ENCODE results near the gene RASL12. TPM values are rescaled to one million over a fixed set of nuclear protein-coding genes. Genes with fewer than 3 reads are reported as not detected.

Gene RASL12
- total and polyA plus RNA-seq, 2 of the 4 experiments (the other 2 are of a cell fraction) = 0.18 to 0.22 TPM

DNA sequence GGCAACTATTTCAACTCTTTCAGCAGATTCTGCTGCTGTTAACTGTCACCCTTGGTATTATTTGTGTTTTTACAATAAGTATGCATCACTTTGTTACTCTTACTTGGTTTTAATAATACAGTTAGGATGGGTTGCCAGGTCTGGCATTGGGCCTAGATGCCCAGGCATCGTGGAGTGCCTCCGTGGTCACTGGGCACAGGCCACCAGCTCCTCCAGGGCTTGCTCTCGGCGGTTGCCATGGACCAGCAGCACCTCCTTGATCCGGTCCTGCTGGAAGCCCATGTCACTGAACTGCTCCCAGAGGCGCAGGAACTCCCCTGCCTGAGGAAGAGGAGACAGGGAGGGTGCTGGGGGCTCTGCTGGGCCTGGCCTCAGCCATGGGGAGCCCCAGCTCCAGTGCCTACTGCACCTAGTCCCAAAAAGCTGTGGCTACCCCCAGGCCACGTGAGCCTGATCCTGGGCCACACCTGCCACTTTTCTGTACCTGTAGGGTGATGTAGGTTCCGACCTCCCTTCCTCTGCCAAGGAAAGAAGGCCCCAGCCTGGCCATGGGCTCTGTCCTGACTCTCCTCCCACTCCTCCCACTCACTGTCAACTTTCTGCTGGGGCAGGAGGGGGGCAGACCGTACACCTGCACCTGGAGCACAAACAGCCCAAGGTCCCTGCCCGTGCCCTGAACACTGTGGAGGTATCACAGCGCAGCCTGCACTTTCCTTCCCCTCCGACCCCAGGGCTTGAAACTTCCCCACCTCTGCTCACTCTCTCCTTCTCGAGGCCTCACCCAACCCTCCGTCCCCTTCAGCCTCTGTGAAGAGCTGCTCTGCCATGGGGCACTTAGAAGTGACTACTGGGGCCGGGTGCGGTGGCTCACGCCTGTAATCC lies 25.4 kb upstream of the RASL12 start:
- no peak overlapping the region for H3K56ac ChIP-seq (ENCODE audit: extremely low read depth, insufficient read depth, low read length)
- no peak overlapping the region for H2BK20ac ChIP-seq (ENCODE audit: low read depth, low read length)
- peaks cover 7% of the 10 kb centered on the region for H3K36me3 ChIP-seq (ENCODE audit: control insufficient read depth, insufficient read depth, low read length)
- no peak overlapping the region for H3K14ac ChIP-seq (replicated peaks; ENCODE audit: low read depth, low read length)
- H3K9ac ChIP-seq (ENCODE audit: low read depth, low read length) = no peak overlapping the region
- no peak overlapping the region for H3K4me3 ChIP-seq (ENCODE audit: insufficient read depth, low read depth, low read length)
- H4K20me1 ChIP-seq (ENCODE audit: insufficient read depth, low read length) = no peaks in the 10 kb centered on the region; the same call in 1 of the 2 replicates
- H3K23ac ChIP-seq (ENCODE audit: low read depth, low read length) = no peak overlapping the region
- H4K91ac ChIP-seq (ENCODE audit: insufficient read depth, low read depth, low read length) = no peak overlapping the region
- ATAC-seq (ENCODE audit: low read depth) = no peak
- H2BK15ac ChIP-seq (ENCODE audit: low read depth, low read length) = no peak overlapping the region
- BruUV-seq (replicated peaks) = no TSS peak
- H2BK120ac ChIP-seq (ENCODE audit: low read depth, low read length) = no peak overlapping the region
- no peaks in the 10 kb centered on the region for H3K27me3 ChIP-seq (ENCODE audit: control insufficient read depth, insufficient read depth, low read length)
- H3K4me1 ChIP-seq (ENCODE audit: control insufficient read depth, insufficient read depth, low read length) = peaks cover 22% of the 10 kb centered on the region
- H4K5ac ChIP-seq (ENCODE audit: low read depth, low read length) = no peak overlapping the region
- H4K8ac ChIP-seq (ENCODE audit: low read depth in 2 of 2, low read length in 2 of 2) = no peak overlapping the region
- H2AFZ ChIP-seq (replicated peaks; ENCODE audit: low read length, poor library complexity) = no peak overlapping the region
- no peaks in the 10 kb centered on the region for H3K9me1 ChIP-seq (ENCODE audit: insufficient read depth, low read length)
- H3K79me1 ChIP-seq (ENCODE audit: low read depth in 1 of 2, low read length in 2 of 2) = no peaks in the 10 kb centered on the region
- no peak overlapping the region for H3K4me2 ChIP-seq (ENCODE audit: low read depth, low read length)
- WGBS, 2 experiments (ENCODE audit: extremely low coverage in 2 of 2, insufficient read length in 1 of 2) = 97% methylated on average over 11 of the region's 17 CpGs; no CpG with 5 or more reads in 1 of the 2 experiments
- CTCF ChIA-PET = interaction anchor here (0.7 to 1.2 kb wide), 2 partner anchors 8 to 73 kb away, joined by 3 to 4 read pairs; no protein-coding TSS in a partner anchor
- H3K18ac ChIP-seq (ENCODE audit: low read depth, low read length) = no peak overlapping the region
- H2BK5ac ChIP-seq (ENCODE audit: low read depth, low read length, poor library complexity, severe bottlenecking) = no peak overlapping the region
- no peak for DNase-seq
- intact Hi-C loops (cut with micrococcal nuclease) (no loop called here), in situ Hi-C loops (cut with MboI; ENCODE audit: low sequenced_read_pairs) (no loop called here), dilution Hi-C loops (cut with HindIII; ENCODE audit: low sequenced_read_pairs, unreplicated experiment) (no loop called here)
- H2AK5ac ChIP-seq (ENCODE audit: low read depth, low read length) = no peak overlapping the region
- H2AK9ac ChIP-seq (replicated peaks; ENCODE audit: low read depth, low read length, poor library complexity) = no peak overlapping the region
- POLR2A ChIA-PET (ENCODE audit: unreplicated experiment) = no interaction called here
- H3K9me3 ChIP-seq (ENCODE audit: control insufficient read depth, insufficient read depth, low read length) = no peaks in the 10 kb centered on the region
- no peak overlapping the region for H3K4ac ChIP-seq (ENCODE audit: low read depth, low read length)
- no peak overlapping the region for H3K27ac ChIP-seq (ENCODE audit: insufficient read depth, low read length)
- TF ChIP-seq CHD1 (IDR thresholded peaks at IDR 0.05; ENCODE audit: low read depth, low read length) = no peak
- no peak for TF ChIP-seq BHLHE40 (IDR thresholded peaks at IDR 0.05; ENCODE audit: low read depth, low read length)
- no peak for TF ChIP-seq MAZ (IDR thresholded peaks at IDR 0.05; ENCODE audit: borderline replicate concordance, low read depth, low read length)
- no peak for TF ChIP-seq RAD21 (IDR thresholded peaks at IDR 0.05; ENCODE audit: low read length)
- TF ChIP-seq, protein P1, sequence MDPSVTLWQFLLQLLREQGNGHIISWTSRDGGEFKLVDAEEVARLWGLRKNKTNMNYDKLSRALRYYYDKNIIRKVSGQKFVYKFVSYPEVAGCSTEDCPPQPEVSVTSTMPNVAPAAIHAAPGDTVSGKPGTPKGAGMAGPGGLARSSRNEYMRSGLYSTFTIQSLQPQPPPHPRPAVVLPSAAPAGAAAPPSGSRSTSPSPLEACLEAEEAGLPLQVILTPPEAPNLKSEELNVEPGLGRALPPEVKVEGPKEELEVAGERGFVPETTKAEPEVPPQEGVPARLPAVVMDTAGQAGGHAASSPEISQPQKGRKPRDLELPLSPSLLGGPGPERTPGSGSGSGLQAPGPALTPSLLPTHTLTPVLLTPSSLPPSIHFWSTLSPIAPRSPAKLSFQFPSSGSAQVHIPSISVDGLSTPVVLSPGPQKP (IDR thresholded peaks at IDR 0.05; ENCODE audit: borderline replicate concordance, low read depth, low read length) = no peak
- TF ChIP-seq FOS (IDR thresholded peaks at IDR 0.05; ENCODE audit: low read depth, low read length) = no peak
- no peak for TF ChIP-seq SMC3 (IDR thresholded peaks at IDR 0.05; ENCODE audit: low read depth, low read length)
- TF ChIP-seq NFE2L2 (IDR thresholded peaks at IDR 0.05; ENCODE audit: low read depth, low read length) = no peak
- no peak for TF ChIP-seq CEBPB (IDR thresholded peaks at IDR 0.05; ENCODE audit: low read depth, low read length)
- no peak for TF ChIP-seq RCOR1 (IDR thresholded peaks at IDR 0.05; ENCODE audit: insufficient replicate concordance, low read length)
- TF ChIP-seq MAFK (IDR thresholded peaks at IDR 0.05; ENCODE audit: low read depth, low read length) = no peak
- no peak for TF ChIP-seq MXI1 (IDR thresholded peaks at IDR 0.05; ENCODE audit: borderline replicate concordance, low read depth, low read length)
- TF ChIP-seq, protein P2, sequence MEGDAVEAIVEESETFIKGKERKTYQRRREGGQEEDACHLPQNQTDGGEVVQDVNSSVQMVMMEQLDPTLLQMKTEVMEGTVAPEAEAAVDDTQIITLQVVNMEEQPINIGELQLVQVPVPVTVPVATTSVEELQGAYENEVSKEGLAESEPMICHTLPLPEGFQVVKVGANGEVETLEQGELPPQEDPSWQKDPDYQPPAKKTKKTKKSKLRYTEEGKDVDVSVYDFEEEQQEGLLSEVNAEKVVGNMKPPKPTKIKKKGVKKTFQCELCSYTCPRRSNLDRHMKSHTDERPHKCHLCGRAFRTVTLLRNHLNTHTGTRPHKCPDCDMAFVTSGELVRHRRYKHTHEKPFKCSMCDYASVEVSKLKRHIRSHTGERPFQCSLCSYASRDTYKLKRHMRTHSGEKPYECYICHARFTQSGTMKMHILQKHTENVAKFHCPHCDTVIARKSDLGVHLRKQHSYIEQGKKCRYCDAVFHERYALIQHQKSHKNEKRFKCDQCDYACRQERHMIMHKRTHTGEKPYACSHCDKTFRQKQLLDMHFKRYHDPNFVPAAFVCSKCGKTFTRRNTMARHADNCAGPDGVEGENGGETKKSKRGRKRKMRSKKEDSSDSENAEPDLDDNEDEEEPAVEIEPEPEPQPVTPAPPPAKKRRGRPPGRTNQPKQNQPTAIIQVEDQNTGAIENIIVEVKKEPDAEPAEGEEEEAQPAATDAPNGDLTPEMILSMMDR (conservative IDR thresholded peaks at IDR 0.05; ENCODE audit: low read depth, low read length) = no peak
- no peak for TF ChIP-seq RFX5 (IDR thresholded peaks at IDR 0.05; ENCODE audit: low read depth, low read length)

Data from IMR-90 (cell line).